ENCODE measurements around the gene TRIM49B.
"Not testable (repeated sequence)": the region's sequence is repeated elsewhere in the genome, so short reads cannot be mapped to it uniquely, and the experiment has no call there.

Gene TRIM49B, protein sequence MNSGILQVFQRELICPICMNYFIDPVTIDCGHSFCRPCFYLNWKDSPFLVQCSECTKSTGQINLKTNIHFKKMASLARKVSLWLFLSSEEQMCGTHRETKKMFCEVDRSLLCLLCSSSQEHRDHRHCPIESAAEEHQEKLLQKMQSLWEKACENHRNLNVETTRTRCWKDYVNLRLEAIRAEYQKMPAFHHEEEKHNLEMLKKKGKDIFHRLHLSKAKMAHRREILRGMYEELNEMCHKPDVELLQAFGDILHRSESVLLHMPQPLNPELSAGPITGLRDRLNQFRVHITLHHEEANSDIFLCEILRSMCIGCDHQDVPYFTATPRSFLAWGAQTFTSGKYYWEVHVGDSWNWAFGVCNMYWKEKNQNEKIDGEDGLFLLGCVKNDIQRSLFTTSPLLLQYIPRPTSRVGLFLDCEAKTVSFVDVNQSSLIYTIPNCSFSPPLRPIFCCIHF

DNA sequence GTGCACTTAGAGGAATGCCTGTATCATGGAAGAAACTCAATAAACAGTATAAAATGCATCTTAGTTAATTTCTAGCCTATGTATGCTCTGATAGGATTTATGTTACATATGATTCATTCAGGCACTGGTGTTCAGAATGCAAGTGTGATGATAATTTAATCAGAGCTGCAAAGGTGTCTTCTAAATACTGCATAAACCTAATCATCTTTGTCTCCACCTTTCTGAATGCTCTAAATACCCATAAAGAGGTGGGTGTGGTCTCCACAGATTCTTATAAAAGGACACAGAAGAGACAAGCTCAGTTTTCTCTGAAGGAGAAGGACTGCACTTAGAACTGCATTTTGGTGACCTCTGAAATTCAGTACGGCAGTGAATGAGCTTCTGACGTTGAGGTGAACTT is at the start of gene TRIM49B:
TSS of gene TRIM49B (plus strand) at position 301 of the 400 bp plus-strand sequence. CDS start 2,777 bp downstream, outside the sequence.
- H3K27ac ChIP-seq (ENCODE audit: low read depth in 2 of 2, low read length in 2 of 2); H3K9ac ChIP-seq (ENCODE audit: low read depth in 1 of 2, low read length in 2 of 2); H3K27me3 ChIP-seq (ENCODE audit: control insufficient read depth in 2 of 2, insufficient read depth in 2 of 2, low read length in 2 of 2); H3K4me1 ChIP-seq (ENCODE audit: control insufficient read depth in 2 of 2, insufficient read depth in 2 of 2, low read length in 2 of 2); H3K4me3 ChIP-seq (ENCODE audit: low read length in 2 of 2); H3K9me3 ChIP-seq (ENCODE audit: control insufficient read depth in 2 of 2, low read length in 2 of 2); H3K36me3 ChIP-seq (ENCODE audit: control insufficient read depth in 2 of 2, insufficient read depth in 2 of 2, low read length in 2 of 2): not testable (repeated sequence)

DNA sequence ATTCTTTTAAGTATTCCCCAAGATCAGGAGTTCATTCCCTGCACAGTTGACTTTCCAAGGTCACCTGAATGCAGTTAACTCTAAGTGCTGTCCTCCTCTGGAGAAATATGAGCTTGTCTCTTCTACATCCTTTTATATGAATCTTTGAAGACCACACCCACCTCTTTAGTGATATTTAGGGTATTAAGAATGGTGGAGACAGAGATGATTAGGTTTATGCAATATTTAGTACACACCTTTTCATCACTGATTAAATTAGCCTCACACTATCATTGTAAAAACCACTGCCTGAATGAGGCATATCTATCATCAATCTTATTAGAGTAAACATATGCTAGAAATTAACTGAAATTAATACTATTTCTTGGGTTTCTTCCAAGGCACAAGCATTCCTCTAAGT is 44.8 kb upstream of the TRIM49B start, which contains the start of gene TRIM51G:
TSS of gene TRIM51G (minus strand) at position 101 of the 400 bp plus-strand sequence. CDS start 2,190 bp downstream, outside the sequence.
- H3K36me3 ChIP-seq (ENCODE audit: control insufficient read depth in 2 of 2, insufficient read depth in 2 of 2, low read length in 2 of 2); H3K4me3 ChIP-seq (ENCODE audit: low read length in 2 of 2); H3K9ac ChIP-seq (ENCODE audit: low read depth in 1 of 2, low read length in 2 of 2); H3K27me3 ChIP-seq (ENCODE audit: control insufficient read depth in 2 of 2, insufficient read depth in 2 of 2, low read length in 2 of 2); H3K4me1 ChIP-seq (ENCODE audit: control insufficient read depth in 2 of 2, insufficient read depth in 2 of 2, low read length in 2 of 2); H3K27ac ChIP-seq (ENCODE audit: low read depth in 2 of 2, low read length in 2 of 2); H3K9me3 ChIP-seq (ENCODE audit: control insufficient read depth in 2 of 2, low read length in 2 of 2): not testable (repeated sequence)

DNA sequence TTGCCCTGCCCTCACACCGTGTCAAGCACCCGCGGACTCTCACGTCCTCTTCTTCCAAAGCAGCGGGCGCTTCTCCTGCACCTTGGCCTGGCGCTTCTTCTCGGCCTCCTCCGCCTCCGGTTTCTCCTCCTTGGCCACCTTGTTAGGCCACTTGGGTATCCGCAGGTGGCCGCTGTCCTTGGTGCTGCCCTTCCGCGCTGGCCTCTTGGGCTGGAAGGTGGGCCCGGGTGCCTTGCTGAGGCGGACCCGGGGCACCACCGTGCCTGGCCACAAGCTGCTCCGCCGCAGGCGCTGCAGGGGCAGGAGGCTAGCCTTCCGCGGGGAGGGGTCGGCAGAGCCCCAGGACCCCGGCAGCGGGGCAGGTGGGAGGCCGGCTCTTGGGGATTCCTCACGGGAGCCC is 19.6 kb downstream of the TRIM49B start:
- not testable (repeated sequence) for H3K4me1 ChIP-seq (ENCODE audit: control insufficient read depth in 2 of 2, insufficient read depth in 2 of 2, low read length in 2 of 2); H3K36me3 ChIP-seq (ENCODE audit: control insufficient read depth in 2 of 2, insufficient read depth in 2 of 2, low read length in 2 of 2); H3K9ac ChIP-seq (ENCODE audit: low read depth in 1 of 2, low read length in 2 of 2); H3K9me3 ChIP-seq (ENCODE audit: control insufficient read depth in 2 of 2, low read length in 2 of 2); H3K4me3 ChIP-seq (ENCODE audit: low read length in 2 of 2); H3K27me3 ChIP-seq (ENCODE audit: control insufficient read depth in 2 of 2, insufficient read depth in 2 of 2, low read length in 2 of 2); H3K27ac ChIP-seq (ENCODE audit: low read depth in 2 of 2, low read length in 2 of 2)

DNA sequence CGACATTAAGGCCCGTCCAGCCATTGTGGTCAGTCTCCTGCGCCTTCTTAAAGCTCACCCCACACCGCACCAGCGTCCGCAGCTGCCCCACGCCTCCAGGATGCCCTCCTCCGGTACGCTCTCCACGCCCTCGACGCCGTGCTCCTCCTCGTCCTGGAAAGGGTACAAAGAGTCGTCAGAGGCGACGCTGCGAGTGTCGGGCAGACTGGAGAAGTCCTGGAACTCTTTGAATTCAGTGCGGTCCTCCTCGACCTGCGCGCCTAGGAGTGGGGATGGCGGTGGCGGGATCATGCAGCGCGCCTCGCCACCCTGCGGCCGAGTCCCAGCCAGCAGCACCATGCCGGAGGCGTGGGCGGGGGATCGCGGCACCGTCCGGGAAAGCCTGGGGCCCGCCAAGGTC is 21.2 kb downstream of the TRIM49B start:
- not testable (repeated sequence) for H3K4me3 ChIP-seq (ENCODE audit: low read length in 2 of 2); H3K9ac ChIP-seq (ENCODE audit: low read depth in 1 of 2, low read length in 2 of 2); H3K36me3 ChIP-seq (ENCODE audit: control insufficient read depth in 2 of 2, insufficient read depth in 2 of 2, low read length in 2 of 2); H3K4me1 ChIP-seq (ENCODE audit: control insufficient read depth in 2 of 2, insufficient read depth in 2 of 2, low read length in 2 of 2); H3K9me3 ChIP-seq (ENCODE audit: control insufficient read depth in 2 of 2, low read length in 2 of 2); H3K27ac ChIP-seq (ENCODE audit: low read depth in 2 of 2, low read length in 2 of 2); H3K27me3 ChIP-seq (ENCODE audit: control insufficient read depth in 2 of 2, insufficient read depth in 2 of 2, low read length in 2 of 2)

DNA sequence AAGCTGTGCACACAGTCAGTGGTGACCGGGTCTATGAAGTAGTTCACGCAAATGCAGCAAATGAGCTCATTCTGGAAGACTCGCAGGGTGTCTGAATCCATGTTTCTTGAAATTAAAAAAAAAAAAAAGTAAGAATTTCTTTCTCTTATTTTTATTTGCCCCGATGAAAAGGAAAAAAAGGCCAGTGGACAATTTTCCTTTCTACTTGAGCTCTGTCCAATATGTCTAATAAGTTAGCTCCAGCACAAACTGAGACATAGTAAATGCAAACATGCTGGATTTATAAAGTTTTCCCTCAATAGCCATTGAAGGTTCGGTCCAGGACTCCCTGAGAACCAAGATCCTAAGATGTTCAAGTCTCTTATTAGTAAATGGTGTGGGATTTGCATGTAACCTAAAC is 30.4 kb downstream of the TRIM49B start, which contains the start of gene TRIM64C:
TSS of gene TRIM64C (minus strand) at position 101 of the 400 bp plus-strand sequence. CDS start at position 101, 0 bp downstream.
- H3K4me1 ChIP-seq (ENCODE audit: control insufficient read depth in 2 of 2, insufficient read depth in 2 of 2, low read length in 2 of 2); H3K36me3 ChIP-seq (ENCODE audit: control insufficient read depth in 2 of 2, insufficient read depth in 2 of 2, low read length in 2 of 2); H3K27me3 ChIP-seq (ENCODE audit: control insufficient read depth in 2 of 2, insufficient read depth in 2 of 2, low read length in 2 of 2); H3K27ac ChIP-seq (ENCODE audit: low read depth in 2 of 2, low read length in 2 of 2); H3K9me3 ChIP-seq (ENCODE audit: control insufficient read depth in 2 of 2, low read length in 2 of 2); H3K4me3 ChIP-seq (ENCODE audit: low read length in 2 of 2); H3K9ac ChIP-seq (ENCODE audit: low read depth in 1 of 2, low read length in 2 of 2): not testable (repeated sequence)

DNA sequence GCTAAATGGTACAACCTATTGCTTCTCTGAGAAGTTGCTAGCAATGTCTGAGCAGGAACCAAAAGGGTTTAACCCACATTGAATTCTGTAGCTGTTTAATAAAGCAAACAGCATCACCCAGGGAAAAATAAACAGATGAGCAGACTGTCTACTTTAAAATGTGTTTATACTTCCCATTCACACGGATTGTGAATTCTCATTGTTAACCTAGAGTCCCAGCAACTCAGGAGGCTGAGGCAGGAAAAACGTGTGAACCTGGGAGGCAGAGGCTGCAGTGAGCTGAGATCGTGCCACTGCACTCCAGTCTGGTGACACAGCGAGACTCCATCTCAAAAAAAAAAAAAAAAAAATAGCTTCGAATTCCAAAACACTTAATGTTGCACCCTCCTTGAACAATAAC is 41.3 kb downstream of the TRIM49B start:
- H3K9me3 ChIP-seq (ENCODE audit: control insufficient read depth in 2 of 2, low read length in 2 of 2), result not testable (repeated sequence)

More for the DNA sequence above, 41.3 kb downstream of the TRIM49B start:
- not testable (repeated sequence) for H3K27ac ChIP-seq (ENCODE audit: low read depth in 2 of 2, low read length in 2 of 2); H3K4me1 ChIP-seq (ENCODE audit: control insufficient read depth in 2 of 2, insufficient read depth in 2 of 2, low read length in 2 of 2); H3K27me3 ChIP-seq (ENCODE audit: control insufficient read depth in 2 of 2, insufficient read depth in 2 of 2, low read length in 2 of 2); H3K4me3 ChIP-seq (ENCODE audit: low read length in 2 of 2); H3K36me3 ChIP-seq (ENCODE audit: control insufficient read depth in 2 of 2, insufficient read depth in 2 of 2, low read length in 2 of 2); H3K9ac ChIP-seq (ENCODE audit: low read depth in 1 of 2, low read length in 2 of 2)

Measured in mucosa of rectum (tissue), 2 donors.